Astrocyte (in vitro differentiated cells and primary cell): Measurements from ENCODE around the gene UBE2C.

Experiments used
- EZH2 ChIP-seq: IDR thresholded peaks from 2 replicates; pipeline ENCODE4 v1.6.1; 2012; ENCODE audit warnings: mild to moderate bottlenecking, low read length, inconsistent platforms; ENCODE audit not compliant: insufficient read depth
- TF ChIP-seq, protein P1 (sequence below): IDR thresholded peaks from 2 replicates; pipeline ENCODE4 v1.5.1; 2011; ENCODE audit warnings: low read depth, mild to moderate bottlenecking, inconsistent platforms, low read length, moderate library complexity; ENCODE audit not compliant: insufficient read depth

DNA sequence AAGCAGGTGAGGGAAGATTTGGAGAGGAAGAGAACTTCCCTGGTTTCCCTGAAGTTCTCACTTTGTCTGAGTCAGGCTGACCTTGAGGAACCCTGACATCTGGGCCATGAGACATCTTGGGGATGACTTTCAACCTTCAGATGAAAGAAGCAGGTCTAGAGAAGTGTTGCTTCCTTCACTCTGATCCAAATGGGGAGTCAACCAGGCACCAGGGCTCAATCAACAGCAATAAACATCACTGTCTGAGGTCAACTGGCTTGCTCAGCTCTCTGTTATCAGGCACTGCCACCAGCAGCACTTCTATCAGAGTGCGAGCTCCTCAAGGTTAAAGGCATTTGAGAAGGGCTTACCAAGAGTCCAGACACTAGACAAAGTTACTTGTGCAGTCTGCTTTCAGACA is 38.5 kb downstream of the UBE2C start:
- TF ChIP-seq, protein P1, sequence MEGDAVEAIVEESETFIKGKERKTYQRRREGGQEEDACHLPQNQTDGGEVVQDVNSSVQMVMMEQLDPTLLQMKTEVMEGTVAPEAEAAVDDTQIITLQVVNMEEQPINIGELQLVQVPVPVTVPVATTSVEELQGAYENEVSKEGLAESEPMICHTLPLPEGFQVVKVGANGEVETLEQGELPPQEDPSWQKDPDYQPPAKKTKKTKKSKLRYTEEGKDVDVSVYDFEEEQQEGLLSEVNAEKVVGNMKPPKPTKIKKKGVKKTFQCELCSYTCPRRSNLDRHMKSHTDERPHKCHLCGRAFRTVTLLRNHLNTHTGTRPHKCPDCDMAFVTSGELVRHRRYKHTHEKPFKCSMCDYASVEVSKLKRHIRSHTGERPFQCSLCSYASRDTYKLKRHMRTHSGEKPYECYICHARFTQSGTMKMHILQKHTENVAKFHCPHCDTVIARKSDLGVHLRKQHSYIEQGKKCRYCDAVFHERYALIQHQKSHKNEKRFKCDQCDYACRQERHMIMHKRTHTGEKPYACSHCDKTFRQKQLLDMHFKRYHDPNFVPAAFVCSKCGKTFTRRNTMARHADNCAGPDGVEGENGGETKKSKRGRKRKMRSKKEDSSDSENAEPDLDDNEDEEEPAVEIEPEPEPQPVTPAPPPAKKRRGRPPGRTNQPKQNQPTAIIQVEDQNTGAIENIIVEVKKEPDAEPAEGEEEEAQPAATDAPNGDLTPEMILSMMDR = no peak
- no peak for TF ChIP-seq EZH2
